Measurements from ENCODE around the gene ACVR1. TPM values are rescaled to one million over a fixed set of nuclear protein-coding genes. Genes with fewer than 3 reads are reported as not detected.

Gene ACVR1
- total and polyA plus RNA-seq, 9 of the 15 experiments (the other 6 are each of a cell fraction or from before 2014, with no cell fraction given): 3.8 to 14.3 (median 6.9) TPM

GRCh38 chr2:157838442-157839161 lies 37.5 kb downstream of the ACVR1 start (continued):
- TF ChIP-seq FUS (optimal IDR thresholded peaks at IDR 0.05; ENCODE audit: low read depth, low read length): no peak
- TF ChIP-seq FOXP1 (CRISPR knock-in tag; IDR thresholded peaks at IDR 0.05): no peak
- TF ChIP-seq ZNF212 (CRISPR knock-in tag; IDR thresholded peaks at IDR 0.05): no peak
- peak; percentile 12; the same call in 1 of the 2 replicates for TF ChIP-seq TFAP4 (CRISPR knock-in tag; IDR thresholded peaks at IDR 0.05; ENCODE audit: borderline replicate concordance)
- TF ChIP-seq, protein P1, sequence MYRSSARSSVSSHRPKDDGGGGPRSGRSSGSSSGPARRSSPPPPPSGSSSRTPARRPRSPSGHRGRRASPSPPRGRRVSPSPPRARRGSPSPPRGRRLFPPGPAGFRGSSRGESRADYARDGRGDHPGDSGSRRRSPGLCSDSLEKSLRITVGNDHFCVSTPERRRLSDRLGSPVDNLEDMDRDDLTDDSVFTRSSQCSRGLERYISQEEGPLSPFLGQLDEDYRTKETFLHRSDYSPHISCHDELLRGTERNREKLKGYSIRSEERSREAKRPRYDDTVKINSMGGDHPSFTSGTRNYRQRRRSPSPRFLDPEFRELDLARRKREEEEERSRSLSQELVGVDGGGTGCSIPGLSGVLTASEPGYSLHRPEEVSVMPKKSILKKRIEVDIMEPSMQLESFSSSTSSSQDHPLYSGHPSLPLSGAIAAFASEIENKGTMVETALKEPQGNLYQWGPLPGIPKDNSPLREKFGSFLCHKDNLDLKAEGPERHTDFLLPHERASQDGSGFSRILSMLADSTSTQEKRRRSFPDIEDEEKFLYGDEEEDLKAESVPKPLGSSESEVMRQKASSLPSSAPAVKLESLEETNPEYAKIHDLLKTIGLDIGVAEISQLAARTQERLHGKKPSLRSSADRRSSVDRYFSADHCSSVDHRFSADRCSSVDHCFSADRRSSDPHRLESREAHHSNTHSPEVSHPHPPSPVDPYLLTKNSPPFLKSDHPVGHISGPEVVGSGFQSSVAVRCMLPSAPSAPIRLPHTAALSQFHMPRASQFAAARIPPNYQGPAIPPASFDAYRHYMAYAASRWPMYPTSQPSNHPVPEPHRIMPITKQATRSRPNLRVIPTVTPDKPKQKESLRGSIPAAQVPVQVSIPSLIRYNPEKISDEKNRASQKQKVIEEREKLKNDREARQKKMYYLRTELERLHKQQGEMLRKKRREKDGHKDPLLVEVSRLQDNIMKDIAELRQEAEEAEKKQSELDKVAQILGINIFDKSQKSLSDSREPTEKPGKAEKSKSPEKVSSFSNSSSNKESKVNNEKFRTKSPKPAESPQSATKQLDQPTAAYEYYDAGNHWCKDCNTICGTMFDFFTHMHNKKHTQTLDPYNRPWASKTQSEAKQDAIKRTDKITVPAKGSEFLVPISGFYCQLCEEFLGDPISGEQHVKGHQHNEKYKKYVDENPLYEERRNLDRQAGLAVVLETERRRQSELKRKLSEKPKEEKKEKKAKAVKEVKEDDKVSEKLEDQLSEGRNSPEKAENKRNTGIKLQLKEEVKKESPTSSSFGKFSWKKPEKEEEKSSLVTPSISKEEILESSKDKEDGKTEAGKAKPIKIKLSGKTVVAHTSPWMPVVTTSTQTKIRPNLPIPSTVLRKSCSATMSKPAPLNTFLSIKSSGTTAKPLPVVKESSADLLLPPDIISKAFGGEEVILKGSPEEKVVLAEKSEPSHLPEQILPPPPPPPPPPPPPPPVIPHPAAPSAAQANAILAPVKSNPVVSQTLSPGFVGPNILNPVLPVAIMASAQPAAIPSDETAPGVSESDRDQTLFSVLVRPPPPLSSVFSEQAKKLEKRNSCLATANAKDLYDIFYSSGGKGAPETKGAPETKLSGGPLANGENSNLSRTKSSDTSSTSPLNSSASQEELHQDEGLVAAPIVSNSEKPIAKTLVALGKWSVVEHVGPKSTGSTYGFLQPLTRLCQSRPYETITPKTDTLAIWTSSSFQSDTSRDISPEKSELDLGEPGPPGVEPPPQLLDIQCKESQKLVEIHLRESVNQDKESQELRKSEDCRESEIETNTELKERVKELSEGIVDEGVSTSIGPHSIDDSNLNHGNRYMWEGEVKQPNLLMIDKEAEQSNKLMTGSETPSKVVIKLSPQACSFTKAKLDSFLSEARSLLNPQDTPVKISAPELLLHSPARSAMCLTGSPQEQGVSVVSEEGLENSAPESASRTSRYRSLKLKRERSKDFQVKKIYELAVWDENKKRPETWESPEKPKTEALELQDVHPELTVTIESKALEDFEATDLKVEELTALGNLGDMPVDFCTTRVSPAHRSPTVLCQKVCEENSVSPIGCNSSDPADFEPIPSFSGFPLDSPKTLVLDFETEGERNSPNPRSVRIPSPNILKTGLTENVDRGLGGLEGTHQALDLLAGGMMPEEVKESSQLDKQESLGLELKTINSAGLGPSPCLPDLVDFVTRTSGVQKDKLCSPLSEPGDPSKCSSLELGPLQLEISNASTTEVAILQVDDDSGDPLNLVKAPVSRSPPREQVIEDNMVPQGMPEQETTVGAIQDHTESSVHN (IDR thresholded peaks at IDR 0.05; ENCODE audit: borderline replicate concordance in 1 of 2, low read depth in 1 of 2): peak in 1 of 2 experiments; percentile 82; a peak in 2 of 4 replicates
- TF ChIP-seq TEAD1 (CRISPR knock-in tag; IDR thresholded peaks at IDR 0.05): peak in 1 of 2 experiments; percentile 79; a peak in 2 of 4 replicates
- TF ChIP-seq TSHZ1 (CRISPR knock-in tag; IDR thresholded peaks at IDR 0.05): no peak
- TF ChIP-seq, protein P2, sequence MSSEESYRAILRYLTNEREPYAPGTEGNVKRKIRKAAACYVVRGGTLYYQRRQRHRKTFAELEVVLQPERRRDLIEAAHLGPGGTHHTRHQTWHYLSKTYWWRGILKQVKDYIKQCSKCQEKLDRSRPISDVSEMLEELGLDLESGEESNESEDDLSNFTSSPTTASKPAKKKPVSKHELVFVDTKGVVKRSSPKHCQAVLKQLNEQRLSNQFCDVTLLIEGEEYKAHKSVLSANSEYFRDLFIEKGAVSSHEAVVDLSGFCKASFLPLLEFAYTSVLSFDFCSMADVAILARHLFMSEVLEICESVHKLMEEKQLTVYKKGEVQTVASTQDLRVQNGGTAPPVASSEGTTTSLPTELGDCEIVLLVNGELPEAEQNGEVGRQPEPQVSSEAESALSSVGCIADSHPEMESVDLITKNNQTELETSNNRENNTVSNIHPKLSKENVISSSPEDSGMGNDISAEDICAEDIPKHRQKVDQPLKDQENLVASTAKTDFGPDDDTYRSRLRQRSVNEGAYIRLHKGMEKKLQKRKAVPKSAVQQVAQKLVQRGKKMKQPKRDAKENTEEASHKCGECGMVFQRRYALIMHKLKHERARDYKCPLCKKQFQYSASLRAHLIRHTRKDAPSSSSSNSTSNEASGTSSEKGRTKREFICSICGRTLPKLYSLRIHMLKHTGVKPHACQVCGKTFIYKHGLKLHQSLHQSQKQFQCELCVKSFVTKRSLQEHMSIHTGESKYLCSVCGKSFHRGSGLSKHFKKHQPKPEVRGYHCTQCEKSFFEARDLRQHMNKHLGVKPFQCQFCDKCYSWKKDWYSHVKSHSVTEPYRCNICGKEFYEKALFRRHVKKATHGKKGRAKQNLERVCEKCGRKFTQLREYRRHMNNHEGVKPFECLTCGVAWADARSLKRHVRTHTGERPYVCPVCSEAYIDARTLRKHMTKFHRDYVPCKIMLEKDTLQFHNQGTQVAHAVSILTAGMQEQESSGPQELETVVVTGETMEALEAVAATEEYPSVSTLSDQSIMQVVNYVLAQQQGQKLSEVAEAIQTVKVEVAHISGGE (CRISPR knock-in tag; IDR thresholded peaks at IDR 0.05): peak in 1 of 3 experiments; percentile 56; a peak in 1 of 6 replicates

Data from K562 (cell line).